PFSK-1 (cell line): ENCODE measurements around the gene HBP1.

ENCODE experiments used
- FOXP2 ChIP-seq: optimal IDR thresholded peaks from 2 replicates; pipeline ENCODE3; 2011; ENCODE audit warnings: borderline replicate concordance, control low read depth, inconsistent platforms; ENCODE audit not compliant: insufficient read depth; ENCODE audit errors: extremely low read length, extremely low read depth
- POLR2AphosphoS5 ChIP-seq: IDR thresholded peaks from 2 replicates; pipeline ENCODE4 v1.6.1; 2012; ENCODE audit warnings: low read depth, mild to moderate bottlenecking, control low read depth, low read length, moderate library complexity
- SIN3A ChIP-seq: IDR thresholded peaks from 2 replicates; pipeline ENCODE4 v1.6.1; 2012; ENCODE audit warnings: mild to moderate bottlenecking, low read length, moderate library complexity, borderline replicate concordance; ENCODE audit not compliant: insufficient read depth
- TAF1 ChIP-seq: IDR thresholded peaks from 2 replicates; pipeline ENCODE4 v1.6.1; 2012; ENCODE audit warnings: low read length, control low read depth, borderline replicate concordance; ENCODE audit not compliant: insufficient read depth
- TF ChIP-seq, protein P1 (sequence below), 2 experiments: IDR thresholded peaks; 2 replicates each; pipeline versions ENCODE4 v1.6.1 to v1.8.0; 2011 to 2012; ENCODE audit warnings: low read depth in 2 of 2, low read length in 2 of 2, control low read depth in 1 of 2, inconsistent platforms in 1 of 2, mild to moderate bottlenecking in 1 of 2, moderate library complexity in 1 of 2; ENCODE audit not compliant: insufficient read depth in 1 of 2

Gene HBP1

DNA sequence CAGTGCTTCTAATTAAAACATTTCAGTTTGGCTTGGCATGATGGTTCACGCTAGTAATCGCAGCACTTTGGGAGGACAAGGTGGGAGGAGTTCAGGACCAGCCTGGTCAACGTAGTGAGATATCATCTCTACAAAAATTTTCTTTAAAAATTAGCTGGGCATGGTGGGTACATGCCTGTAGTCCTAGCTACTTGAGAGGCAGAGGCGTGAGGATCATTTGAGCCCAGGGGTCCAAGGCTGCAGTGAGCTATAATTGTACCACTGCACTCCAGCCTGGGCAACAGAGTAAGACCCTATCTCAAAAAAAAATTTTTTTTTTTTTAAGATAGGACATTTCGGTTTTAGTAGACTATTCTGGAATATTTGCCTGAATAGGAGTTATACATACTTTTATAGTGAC, 12.4 kb downstream of the HBP1 start:
- TF ChIP-seq SIN3A, result no peak
- no peak for TF ChIP-seq POLR2AphosphoS5
- TF ChIP-seq FOXP2, result no peak
- no peak for TF ChIP-seq TAF1
- TF ChIP-seq, protein P1, sequence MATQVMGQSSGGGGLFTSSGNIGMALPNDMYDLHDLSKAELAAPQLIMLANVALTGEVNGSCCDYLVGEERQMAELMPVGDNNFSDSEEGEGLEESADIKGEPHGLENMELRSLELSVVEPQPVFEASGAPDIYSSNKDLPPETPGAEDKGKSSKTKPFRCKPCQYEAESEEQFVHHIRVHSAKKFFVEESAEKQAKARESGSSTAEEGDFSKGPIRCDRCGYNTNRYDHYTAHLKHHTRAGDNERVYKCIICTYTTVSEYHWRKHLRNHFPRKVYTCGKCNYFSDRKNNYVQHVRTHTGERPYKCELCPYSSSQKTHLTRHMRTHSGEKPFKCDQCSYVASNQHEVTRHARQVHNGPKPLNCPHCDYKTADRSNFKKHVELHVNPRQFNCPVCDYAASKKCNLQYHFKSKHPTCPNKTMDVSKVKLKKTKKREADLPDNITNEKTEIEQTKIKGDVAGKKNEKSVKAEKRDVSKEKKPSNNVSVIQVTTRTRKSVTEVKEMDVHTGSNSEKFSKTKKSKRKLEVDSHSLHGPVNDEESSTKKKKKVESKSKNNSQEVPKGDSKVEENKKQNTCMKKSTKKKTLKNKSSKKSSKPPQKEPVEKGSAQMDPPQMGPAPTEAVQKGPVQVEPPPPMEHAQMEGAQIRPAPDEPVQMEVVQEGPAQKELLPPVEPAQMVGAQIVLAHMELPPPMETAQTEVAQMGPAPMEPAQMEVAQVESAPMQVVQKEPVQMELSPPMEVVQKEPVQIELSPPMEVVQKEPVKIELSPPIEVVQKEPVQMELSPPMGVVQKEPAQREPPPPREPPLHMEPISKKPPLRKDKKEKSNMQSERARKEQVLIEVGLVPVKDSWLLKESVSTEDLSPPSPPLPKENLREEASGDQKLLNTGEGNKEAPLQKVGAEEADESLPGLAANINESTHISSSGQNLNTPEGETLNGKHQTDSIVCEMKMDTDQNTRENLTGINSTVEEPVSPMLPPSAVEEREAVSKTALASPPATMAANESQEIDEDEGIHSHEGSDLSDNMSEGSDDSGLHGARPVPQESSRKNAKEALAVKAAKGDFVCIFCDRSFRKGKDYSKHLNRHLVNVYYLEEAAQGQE (IDR thresholded peaks at IDR 0.05; ENCODE audit: insufficient read depth in 1 of 2, low read depth in 2 of 2, low read length in 2 of 2), result no peak

DNA sequence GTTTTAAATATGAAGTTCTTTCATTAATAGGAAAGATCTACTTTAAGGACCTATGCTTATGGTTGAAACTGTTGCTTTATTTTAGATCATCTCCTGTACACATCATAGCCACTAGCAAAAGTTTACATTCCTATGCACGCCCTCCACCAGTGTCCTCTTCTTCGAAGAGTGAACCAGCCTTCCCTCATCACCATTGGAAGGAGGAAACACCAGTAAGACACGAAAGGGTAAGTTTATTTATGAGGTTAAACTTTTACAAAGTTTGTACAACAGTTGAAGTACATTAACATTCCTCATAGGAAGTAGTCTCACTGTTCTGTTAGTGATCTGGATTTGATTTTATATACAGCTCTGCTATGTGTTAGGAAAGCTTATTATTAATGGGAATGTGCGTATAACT, 16.9 kb downstream of the HBP1 start:
- TF ChIP-seq POLR2AphosphoS5 (no peak), TAF1 (no peak), SIN3A (no peak), FOXP2 (no peak)
- TF ChIP-seq, protein P1 (IDR thresholded peaks at IDR 0.05; ENCODE audit: insufficient read depth in 1 of 2, low read depth in 2 of 2, low read length in 2 of 2), result no peak

- TF ChIP-seq, protein P1 (IDR thresholded peaks at IDR 0.05; ENCODE audit: insufficient read depth in 1 of 2, low read depth in 2 of 2, low read length in 2 of 2), result no peak
- no peak for TF ChIP-seq POLR2AphosphoS5
- no peak for TF ChIP-seq TAF1
- no peak for TF ChIP-seq SIN3A
- TF ChIP-seq FOXP2, result no peak
Observed at GRCh38 chr7:107186240-107186639, 17.4 kb downstream of the HBP1 start.

DNA sequence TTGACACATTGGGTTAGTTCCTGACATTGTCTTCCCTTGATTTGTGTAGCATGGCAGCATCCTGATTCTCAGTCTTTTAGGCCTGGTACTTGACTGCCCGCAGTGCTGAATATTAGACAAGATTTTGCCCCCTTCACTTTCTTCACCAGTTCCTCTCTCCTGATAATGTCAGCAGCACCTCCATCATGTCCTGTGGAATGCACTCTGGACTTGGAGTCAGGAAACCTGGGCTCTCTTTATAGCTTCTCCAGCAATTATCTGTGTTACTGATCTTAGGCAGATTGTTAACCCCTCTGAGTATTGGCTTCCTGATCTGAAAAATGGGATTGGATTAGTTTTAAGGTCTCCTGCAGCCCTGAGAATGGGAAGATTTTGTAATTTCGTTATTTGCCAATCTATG, 19.0 kb downstream of the HBP1 start:
- no peak for TF ChIP-seq POLR2AphosphoS5
- no peak for TF ChIP-seq FOXP2
- TF ChIP-seq TAF1, result no peak
- TF ChIP-seq, protein P1 (IDR thresholded peaks at IDR 0.05; ENCODE audit: insufficient read depth in 1 of 2, low read depth in 2 of 2, low read length in 2 of 2), result no peak
- TF ChIP-seq SIN3A, result no peak

- no peak for TF ChIP-seq SIN3A
- TF ChIP-seq, protein P1 (IDR thresholded peaks at IDR 0.05; ENCODE audit: insufficient read depth in 1 of 2, low read depth in 2 of 2, low read length in 2 of 2), result no peak
- TF ChIP-seq FOXP2, result no peak
- no peak for TF ChIP-seq TAF1
- TF ChIP-seq POLR2AphosphoS5, result no peak
Observed at GRCh38 chr7:107190090-107190489, 21.3 kb downstream of the HBP1 start.
